OCI-LY3 (cell line): Measurements from ENCODE around the gene HNRNPF.

Source experiments
- CTCF ChIP-seq: fragments of 200-600, 300-600 bp; sonication (generic); IDR thresholded peaks from 2 replicates; pipeline ENCODE4 v1.5.1; 2014; ENCODE audit warnings: antibody characterized with exemption, low read length, low read depth
- EZH2phosphoT487 ChIP-seq: fragments of 200-600 bp; shearing (Covaris generic); IDR thresholded peaks from 2 replicates; pipeline ENCODE4 v1.6.1; 2018; ENCODE audit warnings: antibody characterized with exemption, mixed run types, low read depth

DNA sequence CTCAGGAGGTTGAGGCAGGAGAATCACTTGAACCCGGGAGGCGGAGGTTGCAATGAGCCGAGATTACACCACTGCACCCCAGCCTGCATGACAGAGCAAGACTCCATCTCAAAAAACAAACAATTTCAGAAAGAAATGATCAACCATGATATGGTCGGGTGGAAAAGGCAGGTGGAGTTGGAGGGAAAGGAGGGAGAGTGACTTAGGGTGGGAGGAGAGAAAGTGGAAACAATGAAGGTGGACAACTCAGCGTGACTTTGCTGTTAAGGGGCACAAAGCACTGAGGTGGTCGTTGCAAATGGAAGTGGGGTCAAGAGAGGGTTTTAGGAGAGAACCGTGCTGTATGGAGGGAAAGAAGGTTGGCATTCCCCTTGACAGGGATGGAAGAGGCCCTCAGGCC, 67.5 kb downstream of the HNRNPF start:
- TF ChIP-seq CTCF (no peak), EZH2phosphoT487 (no peak)
